22Rv1 (cell line): ENCODE measurements around the gene C11orf54.

Experiments used
- H3K27ac ChIP-seq: fragments of 450-650 bp; 2 replicates; pipeline ENCODE4 v1.5.1; 2017
- CTCF ChIP-seq: fragments of 450-650 bp; IDR thresholded peaks from 2 replicates; pipeline ENCODE4 v1.5.1; 2017; ENCODE audit warnings: mild to moderate bottlenecking
- ZFX ChIP-seq: fragments of 450-650 bp; IDR thresholded peaks from 2 replicates; pipeline ENCODE4 v1.6.1; 2017; ENCODE audit warnings: antibody characterized with exemption, borderline replicate concordance

Gene C11orf54

GRCh38 chr11:93807980-93808379, 66.5 kb downstream of the C11orf54 start:
- no peak for TF ChIP-seq CTCF
- no peak for TF ChIP-seq ZFX
- H3K27ac ChIP-seq: no peak overlapping the region

- no peak for TF ChIP-seq ZFX
- TF ChIP-seq CTCF: no peak
- H3K27ac ChIP-seq: no peak overlapping the region
Observed at GRCh38 chr11:93813974-93814373, 72.5 kb downstream of the C11orf54 start.
